HepG2 (cell line): ENCODE measurements around the gene SNRNP200. TPM values are rescaled to one million over a fixed set of nuclear protein-coding genes. Genes with fewer than 3 reads are reported as not detected.

ENCODE experiments used
- ATAC-seq: fragments of 200-7000 bp; cut with Tn5 transposase; 3 replicates; pipeline ENCODE4 v1.9.1; 2020; ENCODE audit warnings: mild to moderate bottlenecking, moderate library complexity
- BruUV-seq: library from RNA; stranded (reverse); fragments of 400-500 nt; replicated peaks from 2 replicates; lab custom pipeline; 2021; lab: Mats Ljungman, UMichigan
- CTCF ChIA-PET: fragments of 300-600 bp; formaldehyde crosslinking; extraction: SDS; loops from one replicate; lab custom pipeline; 2021; ENCODE audit warnings: low total read pairs, inconsistent platforms, low intra/inter-chr PET ratio; lab: Yijun Ruan, JAX
- POLR2A ChIA-PET: fragments of 350-600 bp; sonication (Branson Sonifier 250); formaldehyde crosslinking; loops from one replicate; lab custom pipeline; 2020; ENCODE audit warnings: antibody characterized with exemption, inconsistent platforms; lab: Yijun Ruan, JAX
- DNase-seq: peaks from one replicate; pipeline ENCODE4 v3.0.0-alpha.2; 2015; ENCODE audit warnings: low spot score
- FAIRE-seq: peaks from 3 replicates; lab custom pipeline; 2011; peaks lifted over from hg19 to GRCh38; lab: Jason Lieb, UNC
- H2AFZ ChIP-seq: one replicate; pipeline ENCODE4 v1.6.1; 2011; ENCODE audit warnings: low read length, inconsistent platforms
- H3K27ac ChIP-seq: fragments of 300-600 bp; 3 replicates; pipeline ENCODE4 v1.8.0; 2011; ENCODE audit warnings: mixed run types, mild to moderate bottlenecking, mixed read lengths, low read length, inconsistent platforms; ENCODE audit not compliant: insufficient read depth; ENCODE audit errors: extremely low read length
- H3K27me3 ChIP-seq, 2 experiments: fragments of 200-600 bp in 1 of 2; 2 replicates in 1 of 2; 3 replicates in 1 of 2; pipeline versions ENCODE4 v1.6.0 to v1.8.0; 2011; ENCODE audit warnings: low read length in 2 of 2, mild to moderate bottlenecking in 2 of 2, moderate library complexity in 2 of 2, inconsistent platforms in 1 of 2; ENCODE audit not compliant: insufficient read depth in 2 of 2, control insufficient read depth in 1 of 2
- H3K36me3 ChIP-seq, 2 experiments: fragments of 200-600 bp in 1 of 2; replicated peaks in 1 of 2; 2 replicates in 1 of 2; 3 replicates in 1 of 2; pipeline versions ENCODE4 v1.5.1 to v1.8.0; 2011; ENCODE audit warnings: low read length in 2 of 2, inconsistent platforms in 1 of 2; ENCODE audit not compliant: insufficient read depth in 2 of 2, control insufficient read depth in 1 of 2
- H3K4me1 ChIP-seq: 2 replicates; pipeline ENCODE4 v1.5.1; 2012; ENCODE audit warnings: low read length, inconsistent platforms; ENCODE audit not compliant: insufficient read depth
- H3K4me2 ChIP-seq: 2 replicates; pipeline ENCODE4 v1.6.0; 2011; ENCODE audit warnings: low read depth, low read length, inconsistent platforms
- H3K4me3 ChIP-seq, 3 experiments: fragments of 200-600 bp in 1 of 3; sonication (generic), shearing (Covaris generic) in 1 of 3; replicated peaks in 1 of 3; 2 replicates each; pipeline ENCODE4 v1.5.1; 2011 to 2016; ENCODE audit warnings: low read length in 3 of 3, inconsistent platforms in 2 of 3, low read depth in 2 of 3, mild to moderate bottlenecking in 2 of 3, control low read depth in 1 of 3, mixed read lengths in 1 of 3; ENCODE audit not compliant: insufficient read depth in 1 of 3
- H3K79me2 ChIP-seq: one replicate; pipeline ENCODE4 v1.6.1; 2011; ENCODE audit warnings: low read length, inconsistent platforms; ENCODE audit not compliant: insufficient read depth
- H3K9ac ChIP-seq: 2 replicates; pipeline ENCODE4 v1.6.0; 2011; ENCODE audit warnings: mild to moderate bottlenecking, low read depth, low read length, inconsistent platforms; ENCODE audit not compliant: insufficient read depth
- H3K9me3 ChIP-seq: 2 replicates; pipeline ENCODE4 v1.5.1; 2012; ENCODE audit warnings: mild to moderate bottlenecking, low read length
- H4K20me1 ChIP-seq: 2 replicates; pipeline ENCODE4 v1.6.0; 2011; ENCODE audit warnings: inconsistent platforms, mild to moderate bottlenecking, low read length, moderate library complexity; ENCODE audit not compliant: insufficient read depth
- BRD4 ChIP-seq: sonication (generic); formaldehyde crosslinking; IDR thresholded peaks from 2 replicates; pipeline ENCODE4 v1.4.0; 2020; ENCODE audit warnings: missing genetic modification reagents
- FOSL2 ChIP-seq: sonication (generic); formaldehyde crosslinking; IDR thresholded peaks from 2 replicates; pipeline ENCODE4 v1.4.0; 2020; ENCODE audit warnings: missing genetic modification reagents
- FOXA3 ChIP-seq: IDR thresholded peaks from 2 replicates; pipeline ENCODE4 v1.6.1; 2016; ENCODE audit warnings: missing genetic modification reagents, missing compliant biosample characterization
- HNF4A ChIP-seq: sonication (generic); formaldehyde crosslinking; IDR thresholded peaks from 2 replicates; pipeline ENCODE4 v1.4.0; 2020; ENCODE audit warnings: missing genetic modification reagents
- MXI1 ChIP-seq: IDR thresholded peaks from 3 replicates; pipeline ENCODE4 v1.6.1; 2012; ENCODE audit warnings: low read depth, low read length, inconsistent platforms, borderline replicate concordance
- NR2F2 ChIP-seq: IDR thresholded peaks from 2 replicates; pipeline ENCODE4 v1.6.1; 2012; ENCODE audit warnings: low read depth, inconsistent platforms, borderline replicate concordance
- POLR2G ChIP-seq: fragments of 200-400 bp; formaldehyde crosslinking; IDR thresholded peaks from 2 replicates; pipeline ENCODE4 v1.6.1; 2018; ENCODE audit warnings: mild to moderate bottlenecking, low read depth, low read length, moderate library complexity
- THAP11 ChIP-seq: IDR thresholded peaks from 2 replicates; pipeline ENCODE4 v1.6.1; 2016; ENCODE audit warnings: missing biosample characterization, missing genetic modification reagents
- ZNF839 ChIP-seq: sonication (generic); formaldehyde crosslinking; IDR thresholded peaks from 2 replicates; pipeline ENCODE4 v1.4.0; 2020; ENCODE audit warnings: missing genetic modification reagents, mild to moderate bottlenecking, borderline replicate concordance
- ZSCAN22 ChIP-seq: sonication (generic); formaldehyde crosslinking; IDR thresholded peaks from 2 replicates; pipeline ENCODE4 v1.4.0; 2020; ENCODE audit warnings: mild to moderate bottlenecking, missing genetic modification reagents
- WGBS: methylation state at CpG from one replicate; pipeline ENCODE4 v1.1.6; 2017; ENCODE audit warnings: low lambda C conversion rate; 5-methylcytosine and 5-hydroxymethylcytosine counted together
- in situ Hi-C: cut with HindIII; loops from 2 replicates; pipeline ENCODE4 v1.10.0; 2017; ENCODE audit warnings: low pct_unique_long_range_greater_than_20kb; ENCODE audit not compliant: extremely low pct_ligation_motif_present
- intact Hi-C: fragments of 100-400 bp; cut with micrococcal nuclease; formaldehyde crosslinking; loops from one replicate; pipeline ENCODE4 v1.10.0; 2022; ENCODE audit not compliant: unreplicated experiment
- polyA plus RNA-seq, 8 experiments: library from polyadenylated mRNA; depleted of rRNA in 3 of 8; stranded (reverse) in 7 of 8; unstranded in 1 of 8; fragments of >200 nt; fragmentation: Illumina TruSeq in 4 of 8; extraction: Trizol in 4 of 8; gene quantifications; 2 replicates each; pipeline versions ENCODE4 v1.2.1 to v1.2.3, GENCODE V29; 2011 to 2016; ENCODE audit warnings: low read depth in 4 of 8, missing spikeins in 1 of 8, mixed read lengths in 1 of 8; ENCODE audit not compliant: insufficient read depth in 1 of 8
- total RNA-seq, 5 experiments: library from RNA; depleted of rRNA; stranded (reverse); fragments of >200 nt; fragmentation: Illumina TruSeq; extraction: Trizol; gene quantifications; 2 replicates each; pipeline ENCODE4 v1.2.3, GENCODE V29; 2016; ENCODE audit warnings: low read depth in 1 of 5
- TF ChIP-seq, protein P1 (sequence below): sonication (generic); formaldehyde crosslinking; conservative IDR thresholded peaks from 2 replicates; pipeline ENCODE4 v1.8.1; 2023; ENCODE audit warnings: missing genetic modification reagents

The SNRNP200 gene
- total and polyA plus RNA-seq, 2 of the 13 experiments (the other 11 are each of a cell fraction or from before 2014, with no cell fraction given), result 99.0 to 232 TPM

DNA sequence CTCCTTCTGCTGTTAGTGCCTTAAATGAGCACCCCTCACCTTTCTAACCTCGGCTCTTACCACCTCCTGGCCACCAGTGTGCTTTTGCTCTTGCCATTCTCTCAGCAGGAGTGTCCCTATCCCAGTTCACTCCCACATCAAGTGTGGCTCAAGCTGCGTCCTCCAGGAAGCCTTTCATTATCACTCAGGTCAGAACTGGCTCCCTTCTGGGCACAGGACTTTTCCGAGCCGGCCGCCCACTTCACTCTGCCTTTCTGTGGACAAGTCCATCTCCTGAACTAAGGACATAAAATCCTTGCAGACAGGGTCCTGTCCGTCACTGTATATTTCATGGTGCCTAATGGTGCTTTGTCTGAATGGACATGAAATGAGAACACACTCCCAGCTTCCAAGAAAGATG is 55.2 kb downstream of the SNRNP200 start:
- CTCF ChIA-PET, result no interaction called here
- intact Hi-C loops (loop anchor here (5.0 kb wide), 1 partner anchor 257 kb away; the partner anchor contains the start of gene NEURL3), in situ Hi-C loops (no loop called here)
- TF ChIP-seq HNF4A (CRISPR knock-in tag) (no peak), ZNF839 (CRISPR knock-in tag) (no peak), NR2F2 (no peak), FOSL2 (CRISPR knock-in tag) (no peak), THAP11 (CRISPR knock-in tag) (no peak), ZSCAN22 (CRISPR knock-in tag) (no peak), MXI1 (no peak), BRD4 (CRISPR knock-in tag) (no peak), FOXA3 (CRISPR knock-in tag) (no peak), POLR2G (peak; percentile 44; the same call in 1 of the 2 replicates)
- TF ChIP-seq, protein P1, sequence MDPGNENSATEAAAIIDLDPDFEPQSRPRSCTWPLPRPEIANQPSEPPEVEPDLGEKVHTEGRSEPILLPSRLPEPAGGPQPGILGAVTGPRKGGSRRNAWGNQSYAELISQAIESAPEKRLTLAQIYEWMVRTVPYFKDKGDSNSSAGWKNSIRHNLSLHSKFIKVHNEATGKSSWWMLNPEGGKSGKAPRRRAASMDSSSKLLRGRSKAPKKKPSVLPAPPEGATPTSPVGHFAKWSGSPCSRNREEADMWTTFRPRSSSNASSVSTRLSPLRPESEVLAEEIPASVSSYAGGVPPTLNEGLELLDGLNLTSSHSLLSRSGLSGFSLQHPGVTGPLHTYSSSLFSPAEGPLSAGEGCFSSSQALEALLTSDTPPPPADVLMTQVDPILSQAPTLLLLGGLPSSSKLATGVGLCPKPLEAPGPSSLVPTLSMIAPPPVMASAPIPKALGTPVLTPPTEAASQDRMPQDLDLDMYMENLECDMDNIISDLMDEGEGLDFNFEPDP (CRISPR knock-in tag), result 0 out of 2 replicates have a peak, but pooled peaks have one; percentile 54
- Histone ChIP-seq H3K79me2 (no peaks in the 10 kb centered on the region), H3K27me3 (no peaks in the 10 kb centered on the region), H2AFZ (no peak overlapping the region), H3K36me3 (peaks cover 18 to 29% of the 10 kb centered on the region in 2 experiments), H3K9ac (no peak overlapping the region), H4K20me1 (no peaks in the 10 kb centered on the region), H3K4me2 (no peak overlapping the region), H3K9me3 (no peaks in the 10 kb centered on the region), H3K4me1 (peaks cover 25% of the 10 kb centered on the region), H3K27ac (no peak overlapping the region), H3K4me3 (no peak overlapping the region)
- POLR2A ChIA-PET, result interaction anchor here (3.8 to 6.5 kb wide), 2 partner anchors 11 to 17 kb away, joined by 35 to 63 read pairs; partner anchors contain the start of genes CIAO1 and TMEM127
- BruUV-seq, result no TSS peak
- no peak for DNase-seq
- no peak for ATAC-seq
- WGBS, result 94% methylated on average over 6 of the region's 6 CpGs
- no peak for FAIRE-seq
